KMS-11 (cell line): ENCODE results near the gene HSH2D.

Source experiments
- H2AFZ ChIP-seq: fragments of 200-600 bp; sonication (generic); 2 replicates; pipeline ENCODE4 v1.6.1; 2016; ENCODE audit warnings: antibody characterized with exemption, mixed run types, low read depth
- H3K27ac ChIP-seq: fragments of 200-600 bp; sonication (generic); 2 replicates; pipeline ENCODE4 v1.6.1; 2016; ENCODE audit warnings: mild to moderate bottlenecking, mixed run types
- H3K27me3 ChIP-seq: fragments of 200-600 bp; sonication (generic); 2 replicates; pipeline ENCODE4 v1.6.1; 2017; ENCODE audit warnings: mild to moderate bottlenecking, low read depth, mixed run types, moderate library complexity; ENCODE audit not compliant: insufficient read depth
- H3K36me3 ChIP-seq: fragments of 200-600 bp; sonication (generic); 2 replicates; pipeline ENCODE4 v1.6.1; 2017; ENCODE audit warnings: mild to moderate bottlenecking, mixed run types; ENCODE audit not compliant: insufficient read depth
- H3K4me1 ChIP-seq: fragments of 200-600 bp; sonication (generic); 2 replicates; pipeline ENCODE4 v1.6.1; 2016; ENCODE audit warnings: mild to moderate bottlenecking, low read depth, mixed run types; ENCODE audit not compliant: poor library complexity, severe bottlenecking
- H3K4me2 ChIP-seq: fragments of 200-600 bp; sonication (generic); 2 replicates; pipeline ENCODE4 v1.7.0; 2016; ENCODE audit warnings: mild to moderate bottlenecking, mixed run types
- H3K4me3 ChIP-seq: fragments of 200-600 bp; sonication (generic); IDR thresholded peaks from 2 replicates; pipeline ENCODE4 v1.6.1; 2017; ENCODE audit warnings: low read depth, low read length, mixed read lengths; ENCODE audit not compliant: insufficient read depth
- H3K79me2 ChIP-seq: fragments of 200-600 bp; sonication (generic); 2 replicates; pipeline ENCODE4 v1.6.1; 2016; ENCODE audit warnings: low read depth, mixed run types; ENCODE audit not compliant: insufficient read depth
- H3K9ac ChIP-seq: fragments of 200-600 bp; sonication (generic); 2 replicates; pipeline ENCODE4 v1.6.1; 2016; ENCODE audit warnings: mild to moderate bottlenecking, mixed run types
- H4K20me1 ChIP-seq: fragments of 200-600 bp; sonication (generic); 2 replicates; pipeline ENCODE4 v1.6.1; 2016; ENCODE audit warnings: mild to moderate bottlenecking, mixed run types; ENCODE audit not compliant: insufficient read depth
- TF ChIP-seq, protein P1 (sequence below): fragments of 200-600 bp; sonication (generic); conservative IDR thresholded peaks from 2 replicates; pipeline ENCODE4 v1.6.1; 2017; ENCODE audit warnings: low read depth, mild to moderate bottlenecking, antibody characterized with exemption, low read length, moderate library complexity, mixed read lengths

Gene HSH2D

DNA sequence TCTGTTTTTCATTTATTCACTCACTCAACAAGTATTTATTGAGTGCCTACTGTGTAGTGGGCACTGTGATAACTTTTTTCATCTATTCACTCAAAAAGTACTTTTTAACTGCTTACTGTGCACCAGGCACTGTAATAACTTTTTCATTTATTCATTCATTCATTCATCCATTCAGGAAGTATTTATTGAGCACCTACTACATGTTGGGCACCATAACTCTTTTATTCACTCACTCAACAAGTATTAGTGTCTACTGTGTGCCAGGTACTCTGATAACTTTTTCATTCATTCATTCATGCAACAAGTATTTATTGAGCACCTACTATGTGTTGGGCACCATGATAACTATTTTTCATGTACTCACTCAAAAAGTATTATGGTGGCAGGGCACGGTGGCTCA is 22.9 kb downstream of the HSH2D start:
- Histone ChIP-seq H3K79me2 (no peaks in the 10 kb centered on the region), H3K4me3 (no peak overlapping the region), H3K9ac (no peak overlapping the region), H3K36me3 (no peaks in the 10 kb centered on the region), H4K20me1 (no peaks in the 10 kb centered on the region), H3K27ac (no peak overlapping the region), H3K4me2 (no peak overlapping the region), H3K4me1 (no peaks in the 10 kb centered on the region), H3K27me3 (no peaks in the 10 kb centered on the region), H2AFZ (no peak overlapping the region)
- TF ChIP-seq, protein P1, sequence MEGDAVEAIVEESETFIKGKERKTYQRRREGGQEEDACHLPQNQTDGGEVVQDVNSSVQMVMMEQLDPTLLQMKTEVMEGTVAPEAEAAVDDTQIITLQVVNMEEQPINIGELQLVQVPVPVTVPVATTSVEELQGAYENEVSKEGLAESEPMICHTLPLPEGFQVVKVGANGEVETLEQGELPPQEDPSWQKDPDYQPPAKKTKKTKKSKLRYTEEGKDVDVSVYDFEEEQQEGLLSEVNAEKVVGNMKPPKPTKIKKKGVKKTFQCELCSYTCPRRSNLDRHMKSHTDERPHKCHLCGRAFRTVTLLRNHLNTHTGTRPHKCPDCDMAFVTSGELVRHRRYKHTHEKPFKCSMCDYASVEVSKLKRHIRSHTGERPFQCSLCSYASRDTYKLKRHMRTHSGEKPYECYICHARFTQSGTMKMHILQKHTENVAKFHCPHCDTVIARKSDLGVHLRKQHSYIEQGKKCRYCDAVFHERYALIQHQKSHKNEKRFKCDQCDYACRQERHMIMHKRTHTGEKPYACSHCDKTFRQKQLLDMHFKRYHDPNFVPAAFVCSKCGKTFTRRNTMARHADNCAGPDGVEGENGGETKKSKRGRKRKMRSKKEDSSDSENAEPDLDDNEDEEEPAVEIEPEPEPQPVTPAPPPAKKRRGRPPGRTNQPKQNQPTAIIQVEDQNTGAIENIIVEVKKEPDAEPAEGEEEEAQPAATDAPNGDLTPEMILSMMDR, result no peak

GRCh38 chr19:16167055-16167454 is 23.6 kb downstream of the HSH2D start:
- H3K27ac ChIP-seq, result no peak overlapping the region
- H3K4me3 ChIP-seq, result no peak overlapping the region
- no peak overlapping the region for H3K4me2 ChIP-seq

GRCh38 chr19:16168465-16169081 is 25.1 kb downstream of the HSH2D start:
- Histone ChIP-seq H2AFZ (no peak overlapping the region), H3K4me3 (no peak overlapping the region), H3K27ac (no peak overlapping the region), H4K20me1 (no peaks in the 10 kb centered on the region), H3K9ac (no peak overlapping the region), H3K4me2 (no peak overlapping the region), H3K4me1 (no peaks in the 10 kb centered on the region), H3K27me3 (no peaks in the 10 kb centered on the region), H3K79me2 (no peaks in the 10 kb centered on the region), H3K36me3 (no peaks in the 10 kb centered on the region)
- TF ChIP-seq, protein P1, result no peak

More at GRCh38 chr19:16167055-16167454, 23.6 kb downstream of the HSH2D start:
- Histone ChIP-seq H3K4me1 (no peaks in the 10 kb centered on the region), H3K79me2 (no peaks in the 10 kb centered on the region), H4K20me1 (no peaks in the 10 kb centered on the region), H2AFZ (no peak overlapping the region), H3K27me3 (no peaks in the 10 kb centered on the region), H3K9ac (no peak overlapping the region), H3K36me3 (no peaks in the 10 kb centered on the region)
- TF ChIP-seq, protein P1, result no peak

DNA sequence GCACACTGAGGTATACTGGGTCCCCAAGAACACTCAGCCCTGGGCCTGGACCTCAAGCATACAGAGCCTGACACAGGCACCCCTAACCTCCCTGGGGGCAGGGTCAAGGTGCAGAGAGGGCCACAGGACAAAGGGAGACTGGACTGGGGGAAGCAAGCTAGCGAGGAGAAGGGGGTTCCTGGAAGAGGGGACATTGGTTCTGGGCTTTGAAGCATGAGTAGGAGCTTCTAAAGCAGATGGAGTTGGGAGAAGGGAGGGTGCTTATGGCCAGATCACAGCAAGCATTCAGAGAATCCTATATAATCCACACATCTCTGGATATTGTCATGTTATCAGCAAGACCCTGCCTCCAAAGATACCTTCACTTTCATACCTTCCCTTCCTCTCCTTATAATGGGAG is 26.6 kb downstream of the HSH2D start:
- H3K4me1 ChIP-seq, result no peaks in the 10 kb centered on the region

More for the DNA sequence above, 26.6 kb downstream of the HSH2D start:
- Histone ChIP-seq H3K27me3 (no peaks in the 10 kb centered on the region), H3K4me2 (no peak overlapping the region), H4K20me1 (no peaks in the 10 kb centered on the region), H3K9ac (no peak overlapping the region), H2AFZ (no peak overlapping the region), H3K27ac (no peak overlapping the region), H3K4me3 (no peak overlapping the region), H3K36me3 (no peaks in the 10 kb centered on the region), H3K79me2 (no peaks in the 10 kb centered on the region)
- TF ChIP-seq, protein P1, result no peak
